ENCODE results near the gene NFIA. TPM values are rescaled to one million over a fixed set of nuclear protein-coding genes. Genes with fewer than 3 reads are reported as not detected.

Gene NFIA
- total RNA-seq, 1 experiment from 2014 or later = 0.35 TPM

DNA sequence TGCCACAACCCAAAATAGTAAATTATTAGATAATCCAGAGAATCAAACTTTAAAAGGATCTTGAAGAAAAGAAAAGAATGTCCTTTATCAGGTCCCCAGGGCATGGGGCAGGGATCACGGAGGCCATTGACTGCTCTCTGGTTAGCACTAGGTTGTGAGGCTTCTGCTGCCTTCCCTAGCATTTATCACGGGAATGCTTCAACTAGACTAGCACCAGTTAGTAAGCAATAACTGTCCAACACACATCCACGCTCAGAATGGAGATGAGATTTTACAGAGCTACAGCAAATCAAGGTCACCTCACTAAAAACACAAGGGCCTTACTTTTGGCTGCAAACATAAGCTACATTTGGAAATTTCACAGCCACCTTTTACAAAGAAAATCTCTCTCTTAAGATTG lies 304.0 kb downstream of the NFIA start:
- no CpG with 5 or more reads among the region's 3 CpGs for WGBS (ENCODE audit: extremely low coverage, insufficient read length, low lambda C conversion rate)
- Histone ChIP-seq H4K8ac (replicated peaks; ENCODE audit: insufficient read length, low read depth, low read length) (no peak overlapping the region), H2BK120ac (ENCODE audit: low read depth, low read length, poor library complexity, severe bottlenecking) (no peak overlapping the region), H3K23ac (ENCODE audit: insufficient read length, low read depth, low read length) (no peak overlapping the region), H3K23me2 (ENCODE audit: insufficient read length, low read depth, low read length, poor library complexity, severe bottlenecking) (no peaks in the 10 kb centered on the region), H2AK5ac (ENCODE audit: insufficient read length, low read length) (no peak overlapping the region), H3K4ac (ENCODE audit: low read depth, low read length) (no peak overlapping the region), H3K27ac (ENCODE audit: insufficient read length, low read depth, low read length) (no peak overlapping the region), H3K18ac (ENCODE audit: insufficient read length, low read depth, low read length) (no peak overlapping the region), H3K9ac (ENCODE audit: extremely low read depth, insufficient read length, low read length) (no peak overlapping the region), H3K79me2 (ENCODE audit: insufficient read depth, low read length) (no peaks in the 10 kb centered on the region), H3K14ac (ENCODE audit: insufficient read depth, low read length) (no peak overlapping the region), H3K79me1 (ENCODE audit: insufficient read depth, low read depth, low read length, poor library complexity, severe bottlenecking) (no peaks in the 10 kb centered on the region), H2BK12ac (ENCODE audit: insufficient read length, low read depth, low read length) (no peak overlapping the region), H4K20me1 (ENCODE audit: control insufficient read depth, insufficient read depth, insufficient read length) (peaks cover 2% of the 10 kb centered on the region), H4K91ac (ENCODE audit: insufficient read length, low read depth, low read length) (no peak overlapping the region), H3K9me3 (ENCODE audit: control insufficient read depth, low read depth, low read length) (no peaks in the 10 kb centered on the region), H2AFZ (ENCODE audit: low read length) (no peak overlapping the region), H3K27me3 (ENCODE audit: insufficient read depth, low read length) (no peaks in the 10 kb centered on the region), H2BK20ac (ENCODE audit: low read depth, low read length, poor library complexity, severe bottlenecking) (no peak overlapping the region), H3K4me1 (ENCODE audit: insufficient read depth, low read length) (no peaks in the 10 kb centered on the region), H3T11ph (ENCODE audit: low read length) (no peak overlapping the region), H3K56ac (ENCODE audit: insufficient read length, low read depth, low read length) (no peak overlapping the region), H4K5ac (ENCODE audit: insufficient read length, low read depth, low read length) (no peak overlapping the region), H3K4me2 (ENCODE audit: insufficient read depth, insufficient read length, low read length) (no peak overlapping the region), H2BK15ac (ENCODE audit: low read depth, low read length) (no peak overlapping the region), H2BK5ac (ENCODE audit: insufficient read length, low read length) (no peak overlapping the region)
- Mint-ChIP-seq H3K27me3 (ENCODE audit: low read depth) (peaks cover 30% of the 10 kb centered on the region), H3K27ac (no peak overlapping the region), H3K36me3 (ENCODE audit: insufficient read depth in 1 of 3, low read depth in 3 of 3) (peaks cover 0 to 2% (median 0%) of the 10 kb centered on the region in 3 experiments; a peak in 1 of 7 replicates), H3K9me3 (peaks cover 2 to 13% of the 10 kb centered on the region in 2 experiments; a peak in 3 of 5 replicates), H3K4me1 (peaks cover 10 to 20% of the 10 kb centered on the region in 2 experiments), H3K4me3 (no peak overlapping the region)
- DNase-seq = no peak
- TF ChIP-seq, protein P1, sequence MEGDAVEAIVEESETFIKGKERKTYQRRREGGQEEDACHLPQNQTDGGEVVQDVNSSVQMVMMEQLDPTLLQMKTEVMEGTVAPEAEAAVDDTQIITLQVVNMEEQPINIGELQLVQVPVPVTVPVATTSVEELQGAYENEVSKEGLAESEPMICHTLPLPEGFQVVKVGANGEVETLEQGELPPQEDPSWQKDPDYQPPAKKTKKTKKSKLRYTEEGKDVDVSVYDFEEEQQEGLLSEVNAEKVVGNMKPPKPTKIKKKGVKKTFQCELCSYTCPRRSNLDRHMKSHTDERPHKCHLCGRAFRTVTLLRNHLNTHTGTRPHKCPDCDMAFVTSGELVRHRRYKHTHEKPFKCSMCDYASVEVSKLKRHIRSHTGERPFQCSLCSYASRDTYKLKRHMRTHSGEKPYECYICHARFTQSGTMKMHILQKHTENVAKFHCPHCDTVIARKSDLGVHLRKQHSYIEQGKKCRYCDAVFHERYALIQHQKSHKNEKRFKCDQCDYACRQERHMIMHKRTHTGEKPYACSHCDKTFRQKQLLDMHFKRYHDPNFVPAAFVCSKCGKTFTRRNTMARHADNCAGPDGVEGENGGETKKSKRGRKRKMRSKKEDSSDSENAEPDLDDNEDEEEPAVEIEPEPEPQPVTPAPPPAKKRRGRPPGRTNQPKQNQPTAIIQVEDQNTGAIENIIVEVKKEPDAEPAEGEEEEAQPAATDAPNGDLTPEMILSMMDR (conservative IDR thresholded peaks at IDR 0.05) = no peak

Measured in H9 (cell line).